HG03196 (cell line): ENCODE data around the gene TFIP11.
"Not testable (repeated sequence)": the region's sequence is repeated elsewhere in the genome, so short reads cannot be mapped to it uniquely, and the experiment has no call there.

Experiments
- ATAC-seq: cut with Tn5 transposase; IDR thresholded peaks from one replicate; pipeline ENCODE4 v1.9.1; 2021; ENCODE audit not compliant: unreplicated experiment

TFIP11 gene

GRCh38 chr22:26541167-26541819 is 29.0 kb upstream of the TFIP11 start:
- ATAC-seq, result no peak

DNA sequence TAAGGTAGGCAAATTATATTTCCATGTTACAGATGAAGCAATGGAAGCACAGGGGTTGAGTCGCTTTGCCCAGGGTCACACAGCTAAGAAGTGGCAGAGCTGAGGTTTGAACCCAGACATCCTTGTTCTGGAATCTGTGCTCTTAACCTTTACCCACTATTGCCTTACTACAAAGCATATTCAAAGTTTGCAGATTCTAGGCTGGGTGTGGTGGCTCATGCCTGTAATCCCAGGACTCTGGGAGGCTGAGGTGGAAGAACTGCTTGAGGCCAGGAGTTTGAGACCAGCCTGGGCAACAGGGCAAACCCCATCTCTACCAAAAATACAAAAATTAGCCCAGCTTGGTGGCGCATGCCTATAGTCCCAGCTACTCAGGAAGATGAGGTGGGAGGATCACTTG is 27.8 kb upstream of the TFIP11 start:
- no peak for ATAC-seq

GRCh38 chr22:26536762-26537134 is 24.5 kb upstream of the TFIP11 start:
- ATAC-seq, result no peak

GRCh38 chr22:26536056-26536761 is 23.9 kb upstream of the TFIP11 start:
- ATAC-seq, result no peak

- no peak for ATAC-seq
Measured at GRCh38 chr22:26535603-26535908, 23.3 kb upstream of the TFIP11 start.

DNA sequence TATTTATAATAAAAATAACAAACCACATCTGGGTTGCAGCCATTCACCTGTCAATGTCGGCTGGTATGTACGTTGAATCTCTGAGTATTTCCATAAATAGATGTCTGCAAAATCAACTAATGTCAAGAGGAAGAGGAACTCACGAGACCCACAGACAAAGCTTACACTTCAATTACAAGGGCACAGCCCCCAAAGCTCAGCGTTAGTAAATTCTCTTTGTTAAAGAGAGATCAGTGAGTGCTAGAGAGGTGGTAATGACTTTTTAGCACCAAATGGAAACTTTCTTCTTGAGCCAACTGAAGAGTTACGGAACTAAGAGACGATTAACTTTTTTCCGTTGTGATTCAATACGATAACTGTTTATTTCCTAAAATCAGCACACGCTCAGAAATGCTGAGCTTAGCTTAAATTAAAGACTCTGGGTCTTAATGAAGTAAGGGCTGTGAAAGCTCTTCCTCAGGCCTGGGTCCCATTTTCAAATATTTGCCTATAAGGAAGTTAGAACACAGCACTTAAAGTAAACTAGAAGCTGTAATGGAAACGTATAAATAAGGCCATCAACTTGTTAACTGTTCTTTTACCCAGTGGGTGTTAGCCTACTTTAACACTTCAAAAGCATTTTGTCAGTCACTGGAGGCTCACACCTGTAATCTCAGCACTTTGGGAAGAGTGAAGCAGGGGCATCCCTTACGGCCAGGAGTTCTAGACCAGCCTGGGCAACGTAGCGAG is 22.8 kb upstream of the TFIP11 start:
- no peak for ATAC-seq

DNA sequence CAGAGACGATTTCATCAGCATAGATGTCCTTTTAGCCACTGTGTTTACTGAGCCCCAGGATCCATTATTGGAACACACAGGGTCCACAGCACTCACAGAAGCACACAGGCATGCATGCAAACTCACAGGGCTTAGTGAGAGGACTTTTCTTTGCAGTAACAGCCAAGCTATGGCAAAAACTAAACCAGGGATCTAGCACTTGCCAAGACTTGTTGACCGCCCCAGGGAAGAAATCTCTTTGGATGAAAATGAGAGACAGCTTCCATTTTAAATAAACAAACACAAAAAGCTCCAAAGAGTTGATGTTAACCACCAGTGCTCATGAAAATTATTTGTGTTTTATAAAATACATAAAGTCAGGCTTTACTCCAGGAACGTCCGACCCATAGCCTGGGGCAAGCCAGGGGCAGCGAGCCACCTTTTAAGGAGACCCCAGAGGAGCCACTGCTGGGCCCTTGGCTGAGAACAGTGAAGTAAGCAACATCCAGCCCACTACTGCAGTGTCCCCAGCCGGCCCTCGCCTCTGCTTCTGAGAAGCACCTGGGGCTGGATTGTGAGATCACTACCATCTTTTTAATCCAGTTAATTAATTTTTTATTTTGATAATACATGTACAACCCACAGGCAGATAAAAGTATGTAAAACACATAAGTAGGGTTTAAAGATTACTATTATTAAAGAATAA is 22.0 kb upstream of the TFIP11 start:
- no peak for ATAC-seq

DNA sequence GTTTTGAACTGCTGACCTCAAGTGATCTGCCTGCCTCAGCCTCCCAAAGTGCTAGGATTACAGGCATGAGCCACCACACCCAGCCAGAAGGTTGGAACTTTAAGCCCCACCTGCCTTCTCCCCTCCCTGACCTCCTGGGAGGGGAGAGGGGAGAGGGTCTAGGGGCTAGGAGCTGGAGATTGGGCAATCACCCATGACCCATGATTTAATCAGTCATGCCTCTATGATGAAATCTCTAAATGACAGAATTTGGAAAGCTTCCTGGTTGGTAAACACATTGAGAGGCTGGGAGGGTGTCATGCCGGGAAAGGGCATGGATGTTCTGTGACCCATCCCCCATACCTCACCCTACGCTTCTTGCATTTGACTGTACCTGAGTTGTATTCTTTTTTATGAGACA is 17.1 kb upstream of the TFIP11 start:
- no peak for ATAC-seq

- ATAC-seq, result not testable (repeated sequence)
Measured at GRCh38 chr22:26528518-26528917, 16.2 kb upstream of the TFIP11 start.

- no peak for ATAC-seq
Measured at GRCh38 chr22:26527574-26528465, 15.5 kb upstream of the TFIP11 start.

DNA sequence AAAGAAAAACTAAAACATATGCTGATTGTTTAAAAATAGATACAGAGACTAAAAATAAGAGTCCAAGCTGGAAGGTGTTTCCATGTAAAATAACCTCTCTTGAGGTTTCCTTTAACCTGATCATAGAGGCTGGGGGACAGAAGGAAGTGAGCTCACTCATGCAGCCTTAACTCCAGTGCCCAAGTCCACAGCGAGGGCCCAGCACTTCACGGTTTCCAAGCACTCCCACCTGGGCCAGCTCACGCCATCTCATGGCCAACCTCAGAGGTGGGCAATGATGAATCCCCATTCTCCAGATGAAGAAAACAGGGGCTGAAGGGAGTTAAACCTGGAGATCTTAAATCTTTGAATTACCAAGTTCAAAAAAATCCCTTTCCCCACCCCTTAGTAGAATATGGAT is 14.9 kb upstream of the TFIP11 start:
- no peak for ATAC-seq

GRCh38 chr22:26525946-26526564 is 13.8 kb upstream of the TFIP11 start:
- no peak for ATAC-seq

- ATAC-seq, result no peak
Measured at GRCh38 chr22:26524870-26525269, 12.6 kb upstream of the TFIP11 start.

- no peak for ATAC-seq
Measured at GRCh38 chr22:26522592-26522991, 10.3 kb upstream of the TFIP11 start.

- no peak for ATAC-seq
Measured at GRCh38 chr22:26522012-26522411, 9.7 kb upstream of the TFIP11 start.

GRCh38 chr22:26517429-26517828 is 5.2 kb upstream of the TFIP11 start:
- no peak for ATAC-seq

- no peak for ATAC-seq
Measured at GRCh38 chr22:26516503-26516902, 4.2 kb upstream of the TFIP11 start.

DNA sequence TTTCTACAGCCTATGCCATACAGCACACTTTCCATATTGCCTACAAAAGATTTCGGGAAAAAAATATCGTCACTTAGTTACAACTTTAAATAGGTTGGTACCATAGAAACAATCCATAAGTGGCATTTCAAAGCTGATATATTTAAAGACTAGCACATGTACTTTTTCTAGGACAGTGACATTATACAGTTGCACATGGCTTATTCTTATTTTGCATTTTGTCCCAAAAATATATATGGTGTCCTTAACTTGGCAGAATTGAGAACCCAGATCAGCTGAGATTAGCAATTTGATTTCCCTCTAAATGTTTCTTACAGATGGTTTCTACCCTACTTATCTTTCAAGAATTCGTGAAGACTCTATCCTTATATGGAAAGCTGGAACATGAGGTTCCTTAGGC is 3.7 kb upstream of the TFIP11 start:
- no peak for ATAC-seq

GRCh38 chr22:26514419-26515161 is 2.3 kb upstream of the TFIP11 start:
- no peak for ATAC-seq

DNA sequence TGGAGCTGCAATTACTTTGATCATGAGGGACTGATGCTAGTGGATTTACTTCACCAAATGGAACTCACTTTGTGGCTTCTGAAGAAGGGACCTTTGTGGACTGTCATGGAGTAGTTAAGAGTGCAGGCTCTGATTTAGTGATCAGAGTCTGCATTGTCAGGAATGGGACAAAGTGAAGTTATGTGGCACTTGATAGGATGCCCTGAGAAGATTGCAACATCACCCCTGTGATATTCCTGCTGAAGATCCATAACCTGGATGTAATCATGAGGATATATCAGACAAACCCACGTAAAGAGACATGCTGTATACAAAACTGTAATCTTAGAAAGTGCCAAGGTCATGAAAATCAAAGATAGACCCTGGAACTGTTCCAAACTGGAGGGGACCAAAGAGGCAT is 1.6 kb upstream of the TFIP11 start:
- no peak for ATAC-seq
